Muscle layer of duodenum (tissue), 2 donors: ENCODE measurements around the gene PARD6A.
"Not testable (repeated sequence)": the region's sequence is repeated elsewhere in the genome, so short reads cannot be mapped to it uniquely, and the experiment has no call there.

Experiments used
- H3K27ac ChIP-seq: one replicate; pipeline ENCODE4 v1.7.0; 2013; ENCODE audit warnings: mild to moderate bottlenecking, low read length
- H3K27me3 ChIP-seq: one replicate; pipeline ENCODE4 v1.7.0; 2013; ENCODE audit warnings: low read depth, mild to moderate bottlenecking, control low read depth, low read length
- H3K36me3 ChIP-seq, 2 donors: one replicate each; pipeline ENCODE4 v1.7.0; 2013; ENCODE audit warnings: low read length in 2 of 2, control low read depth in 1 of 2, mild to moderate bottlenecking in 1 of 2; ENCODE audit not compliant: insufficient read depth in 2 of 2, control insufficient read depth in 1 of 2
- H3K4me1 ChIP-seq, 2 donors: one replicate each; pipeline ENCODE4 v1.7.0; 2013; ENCODE audit warnings: low read length in 2 of 2, mild to moderate bottlenecking in 2 of 2, control low read depth in 1 of 2, moderate library complexity in 1 of 2; ENCODE audit not compliant: insufficient read depth in 2 of 2, control insufficient read depth in 1 of 2
- H3K4me3 ChIP-seq, 2 donors: one replicate each; pipeline ENCODE4 v1.7.0; 2013; ENCODE audit warnings: low read length in 2 of 2, low read depth in 1 of 2, mild to moderate bottlenecking in 1 of 2
- H3K9me3 ChIP-seq, 2 donors: one replicate each; pipeline ENCODE4 v1.7.0; 2013; ENCODE audit warnings: low read length in 2 of 2, control low read depth in 1 of 2, mild to moderate bottlenecking in 1 of 2; ENCODE audit not compliant: control insufficient read depth in 1 of 2
- donor health status: healthy.

The PARD6A gene

DNA sequence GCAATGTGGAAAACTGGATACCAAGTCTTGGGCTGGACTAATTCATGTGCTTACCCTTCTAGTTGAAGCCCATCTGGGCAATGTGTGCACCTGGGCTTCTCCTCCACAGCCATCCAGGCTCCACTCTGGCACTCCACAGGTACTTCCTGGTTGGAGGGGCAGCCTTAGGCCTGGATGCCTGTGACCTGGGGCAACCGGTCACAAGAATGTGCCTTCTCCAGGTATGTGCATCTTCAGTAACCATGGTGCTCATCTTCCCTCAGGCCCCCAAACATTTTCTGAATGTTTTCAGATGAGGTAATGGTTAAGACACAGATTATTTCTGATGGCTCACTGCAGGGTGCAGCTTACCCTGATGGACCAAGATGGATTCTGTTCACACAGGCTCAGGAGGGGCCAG lies 17.0 kb downstream of the PARD6A start:
- Histone ChIP-seq H3K36me3 (no peaks in the 10 kb centered on the region), H3K4me3 (no peak overlapping the region), H3K4me1 (peaks cover 9 to 11% of the 10 kb centered on the region in 2 donors), H3K27ac (no peak overlapping the region), H3K9me3 (no peaks in the 10 kb centered on the region), H3K27me3 (no peaks in the 10 kb centered on the region)

- peaks cover 0 to under 1% of the 10 kb centered on the region in 2 donors for H3K36me3 ChIP-seq
- peaks cover 3 to 4% of the 10 kb centered on the region in 2 donors for H3K4me1 ChIP-seq
- no peaks in the 10 kb centered on the region for H3K9me3 ChIP-seq
- no peak overlapping the region for H3K4me3 ChIP-seq
- no peaks in the 10 kb centered on the region for H3K27me3 ChIP-seq
- no peak overlapping the region for H3K27ac ChIP-seq
These were observed 17.7 kb downstream of the PARD6A start for GRCh38 chr16:67678354-67679023.

DNA sequence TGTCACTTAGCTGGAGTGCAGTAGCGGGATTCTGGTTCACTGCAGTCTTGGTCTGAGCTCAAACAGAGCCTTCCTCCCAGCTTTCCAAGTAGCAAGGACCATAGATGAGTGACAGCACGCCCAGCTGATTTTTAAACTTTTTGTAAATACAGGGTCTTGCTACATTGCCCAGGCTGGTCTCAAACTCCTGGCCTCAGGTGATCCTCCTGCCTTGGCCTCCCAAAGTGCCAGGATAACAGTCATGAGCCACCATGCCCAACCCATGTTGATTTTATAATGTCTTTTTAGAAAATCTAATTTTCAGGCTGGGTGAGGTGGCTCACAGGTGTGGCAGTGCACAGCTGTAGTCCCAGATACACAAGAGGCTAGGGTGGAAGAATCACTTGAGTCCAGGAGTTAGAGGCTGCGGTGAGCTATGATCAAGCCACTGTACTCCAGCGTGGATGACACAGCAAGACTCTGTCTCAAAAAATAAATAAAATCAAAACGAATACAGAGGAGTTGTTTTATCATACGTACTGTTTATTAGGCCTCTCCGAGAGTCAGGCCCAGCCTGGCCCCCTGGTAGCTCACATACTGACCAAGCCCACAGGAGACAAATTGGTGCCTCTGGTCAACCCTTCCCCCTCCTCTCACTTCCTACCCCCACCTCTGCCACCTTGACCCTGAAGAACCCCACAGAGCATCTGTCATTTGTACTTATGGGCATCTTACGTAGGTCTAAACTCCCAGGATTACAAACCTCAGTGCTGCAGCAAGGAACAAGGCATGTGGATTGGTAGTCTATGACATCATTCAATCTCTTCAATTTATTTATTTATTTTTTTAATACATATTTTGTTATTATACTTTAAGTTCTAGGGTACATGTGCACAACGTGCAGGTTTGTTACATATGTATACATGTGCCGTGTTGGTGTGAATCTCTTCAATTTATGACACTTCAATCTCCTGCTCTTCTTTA lies 19.5 kb downstream of the PARD6A start:
- H3K27ac ChIP-seq: no peak overlapping the region
- no peaks in the 10 kb centered on the region for H3K9me3 ChIP-seq
- H3K4me3 ChIP-seq: no peak overlapping the region
- H3K4me1 ChIP-seq: peaks cover 0 to 3% of the 10 kb centered on the region in 2 donors
- H3K27me3 ChIP-seq: no peaks in the 10 kb centered on the region
- H3K36me3 ChIP-seq: peaks cover 11 to 12% of the 10 kb centered on the region in 2 donors

DNA sequence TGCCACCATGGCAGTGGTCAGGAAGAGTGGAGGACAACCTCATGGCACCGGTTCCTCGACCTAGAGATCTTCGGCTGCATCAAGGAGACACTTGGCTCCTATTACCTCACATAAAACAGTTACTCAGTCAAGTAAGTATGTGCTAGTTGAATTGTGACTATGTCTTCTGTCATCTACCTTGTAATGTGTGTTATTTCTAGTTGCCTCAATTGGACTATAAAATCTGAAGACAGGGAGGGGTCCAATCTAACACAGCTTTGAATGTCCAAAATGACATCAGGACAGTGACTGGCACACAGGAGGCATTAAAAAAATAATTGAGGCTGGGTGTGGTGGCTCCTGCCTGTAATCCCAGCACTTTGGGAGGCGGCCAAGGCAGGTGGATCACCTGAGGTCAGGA lies 23.0 kb downstream of the PARD6A start:
- H3K36me3 ChIP-seq: peaks cover 13 to 15% of the 10 kb centered on the region in 2 donors
- H3K4me1 ChIP-seq: no peaks in the 10 kb centered on the region
- H3K27me3 ChIP-seq: no peaks in the 10 kb centered on the region
- H3K4me3 ChIP-seq: no peak overlapping the region
- no peak overlapping the region for H3K27ac ChIP-seq
- no peaks in the 10 kb centered on the region for H3K9me3 ChIP-seq

DNA sequence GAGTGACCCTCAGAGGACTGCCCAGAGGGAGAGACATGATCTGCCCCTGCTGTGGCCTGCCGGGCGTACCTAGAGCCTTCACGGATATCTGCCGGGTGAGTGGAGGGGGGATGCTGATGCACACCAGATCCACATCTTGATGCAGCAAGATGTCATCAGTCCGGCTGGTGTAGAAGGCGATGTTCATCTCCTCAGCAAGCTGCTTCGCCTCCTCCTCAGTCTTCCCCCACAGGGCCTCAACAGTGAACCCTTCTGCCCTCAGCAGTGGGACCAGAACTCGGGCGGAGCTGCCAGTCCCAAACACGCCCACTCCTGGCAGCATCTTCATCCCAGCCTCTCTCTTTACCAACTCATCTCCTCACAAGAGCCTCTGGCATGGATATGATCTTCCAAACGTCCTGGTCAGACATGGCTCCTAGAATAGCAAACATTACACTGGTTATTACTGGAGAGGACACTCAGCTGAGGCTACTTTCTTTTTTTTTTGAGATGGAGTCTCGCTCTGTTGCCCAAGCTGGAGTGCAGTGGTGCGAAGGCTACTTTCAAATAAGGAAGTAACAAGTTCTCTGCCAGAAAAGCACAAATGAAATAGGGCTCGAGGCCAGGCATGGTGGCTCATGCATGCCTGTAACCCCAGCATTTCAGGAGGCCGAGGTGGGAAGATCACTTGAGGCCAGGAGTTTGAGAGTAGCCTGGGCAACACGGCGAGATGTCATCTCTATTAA lies 24.8 kb downstream of the PARD6A start:
- Histone ChIP-seq H3K4me3 (no peak overlapping the region), H3K4me1 (no peaks in the 10 kb centered on the region), H3K27ac (peak overlapping the region; percentile 16), H3K9me3 (no peaks in the 10 kb centered on the region), H3K27me3 (no peaks in the 10 kb centered on the region), H3K36me3 (peaks cover 13 to 15% of the 10 kb centered on the region in 2 donors)

DNA sequence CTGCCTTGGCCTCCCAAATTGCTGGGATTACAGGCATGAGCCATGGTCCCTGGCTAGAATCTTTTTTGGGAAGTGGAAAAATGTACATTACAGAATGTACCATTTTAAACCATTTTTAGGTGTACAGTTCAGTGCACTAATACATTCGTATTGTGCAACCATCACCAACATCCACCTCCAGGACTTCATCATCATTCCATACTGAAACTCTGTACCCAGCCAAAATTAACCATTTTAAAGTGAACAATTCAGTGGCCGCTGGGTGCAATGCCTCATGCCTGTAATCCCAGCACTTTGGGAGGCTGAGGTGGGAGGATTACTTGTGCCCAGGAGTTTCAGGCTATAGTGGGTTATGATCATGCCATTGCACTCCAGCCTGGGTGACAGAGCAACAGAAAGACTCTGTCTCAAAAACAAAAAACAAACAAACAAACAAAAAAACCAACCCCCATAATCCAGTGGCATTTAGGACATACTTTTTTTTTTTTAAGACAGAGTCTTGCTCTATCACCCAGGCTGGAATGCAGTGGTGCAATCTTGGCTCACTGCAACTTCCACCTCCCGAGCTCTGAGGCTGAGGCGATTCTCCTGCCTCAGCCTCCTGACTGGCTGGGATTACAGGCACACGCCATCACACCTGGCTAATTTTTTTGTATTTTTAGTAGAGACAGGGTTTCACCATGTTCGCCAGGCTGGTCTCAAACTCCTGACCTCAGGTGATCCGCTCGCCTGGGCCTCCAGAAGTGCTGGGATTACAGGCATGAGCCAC lies 32.9 kb downstream of the PARD6A start:
- H3K27me3 ChIP-seq, H3K36me3 ChIP-seq, H3K4me3 ChIP-seq, H3K4me1 ChIP-seq, H3K27ac ChIP-seq, H3K9me3 ChIP-seq: not testable (repeated sequence)

DNA sequence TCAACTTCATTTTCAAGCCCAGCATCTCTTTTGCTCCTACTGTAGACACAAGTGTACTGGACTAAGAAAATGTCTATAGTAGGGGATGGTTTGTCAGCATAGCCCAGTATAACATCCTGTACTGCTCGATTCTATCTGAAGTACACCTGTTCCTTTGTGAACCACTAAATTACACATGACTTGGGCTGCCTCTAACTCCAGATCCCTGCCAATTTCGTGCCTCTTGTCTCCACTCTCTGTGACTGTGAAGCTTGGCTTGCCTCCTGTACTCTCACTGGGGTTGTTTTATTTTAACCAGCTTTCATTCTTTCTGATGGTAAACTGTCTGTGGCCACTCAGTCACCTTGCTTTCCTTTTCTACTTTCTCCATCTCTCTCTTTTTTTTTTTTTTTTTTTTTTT lies 33.9 kb downstream of the PARD6A start:
- Histone ChIP-seq H3K9me3 (no peaks in the 10 kb centered on the region), H3K27me3 (no peaks in the 10 kb centered on the region), H3K27ac (no peak overlapping the region), H3K36me3 (no peaks in the 10 kb centered on the region), H3K4me1 (no peaks in the 10 kb centered on the region), H3K4me3 (no peak overlapping the region)

DNA sequence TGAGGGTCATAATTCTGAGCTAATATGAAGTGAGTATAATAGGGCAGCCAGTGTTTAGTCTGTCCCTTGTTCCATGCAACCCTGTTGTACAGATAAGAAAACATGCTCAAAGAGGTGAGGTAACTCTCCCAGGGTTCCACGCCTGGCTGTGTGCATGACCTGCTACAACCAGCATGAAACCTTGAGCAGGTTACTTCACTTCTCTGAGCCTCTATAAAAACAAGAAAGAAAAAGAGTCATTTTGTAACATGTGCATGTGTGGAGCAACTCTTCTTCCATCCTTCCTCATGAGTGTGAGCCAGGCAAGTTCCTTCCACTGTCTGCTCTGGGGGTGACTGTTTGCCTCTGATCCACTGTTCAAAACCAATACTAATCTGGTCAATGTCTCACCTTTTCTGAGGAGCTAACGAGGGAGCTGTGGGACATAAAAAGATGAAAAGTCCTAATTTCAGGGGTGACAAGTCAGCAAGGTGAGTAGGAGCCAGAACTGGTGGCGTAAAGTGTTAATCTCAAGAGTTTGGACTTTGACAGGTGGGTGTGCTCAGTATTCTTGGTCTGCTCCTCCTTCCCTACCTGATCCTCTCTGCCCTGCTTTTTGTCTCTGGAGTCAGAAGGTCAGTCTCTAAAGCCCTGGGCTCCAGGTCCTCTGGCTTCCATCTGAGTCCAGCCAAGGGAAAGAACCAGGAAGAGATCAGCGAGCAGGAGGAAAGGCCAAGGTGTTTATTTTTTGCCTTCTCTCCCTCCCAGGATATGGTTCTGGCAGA lies 36.8 kb downstream of the PARD6A start:
- Histone ChIP-seq H3K4me3 (no peak overlapping the region), H3K9me3 (no peaks in the 10 kb centered on the region), H3K27ac (no peak overlapping the region), H3K27me3 (no peaks in the 10 kb centered on the region), H3K36me3 (no peaks in the 10 kb centered on the region), H3K4me1 (no peaks in the 10 kb centered on the region)

- H3K27me3 ChIP-seq: no peaks in the 10 kb centered on the region
- H3K36me3 ChIP-seq: no peaks in the 10 kb centered on the region
- no peaks in the 10 kb centered on the region for H3K4me1 ChIP-seq
- H3K27ac ChIP-seq: no peak overlapping the region
- no peak overlapping the region for H3K4me3 ChIP-seq
- no peaks in the 10 kb centered on the region for H3K9me3 ChIP-seq
These were observed 38.5 kb downstream of the PARD6A start for GRCh38 chr16:67699265-67699664.

DNA sequence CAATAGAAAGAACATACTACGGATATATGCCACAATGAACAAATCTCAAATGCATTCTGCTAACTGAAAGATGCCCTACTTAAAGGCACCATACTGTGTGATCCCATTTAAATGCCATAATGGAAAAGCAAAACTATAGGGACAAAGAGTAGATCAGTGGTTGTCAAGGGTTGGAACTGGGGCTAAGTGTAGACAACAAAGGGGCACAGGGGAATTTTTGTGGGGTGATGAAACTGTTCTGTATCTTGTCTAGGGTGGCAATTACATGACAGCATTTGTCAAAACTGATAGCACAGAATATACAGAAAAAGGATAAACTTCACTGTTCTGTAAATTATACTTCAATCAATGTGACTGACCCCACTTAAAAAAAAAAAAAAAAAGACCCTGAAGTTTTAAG lies 40.7 kb downstream of the PARD6A start:
- H3K27ac ChIP-seq: no peak overlapping the region
- H3K4me1 ChIP-seq: no peaks in the 10 kb centered on the region
- H3K9me3 ChIP-seq: no peaks in the 10 kb centered on the region
- no peaks in the 10 kb centered on the region for H3K36me3 ChIP-seq
- H3K27me3 ChIP-seq: no peaks in the 10 kb centered on the region
- no peak overlapping the region for H3K4me3 ChIP-seq
